Endometrial microvascular endothelial cells (primary cell): ENCODE measurements around the gene PEX14. TPM values are rescaled to one million over a fixed set of nuclear protein-coding genes. Genes with fewer than 3 reads are reported as not detected.

ENCODE experiments used
- in situ Hi-C: cut with HindIII; loops from 2 replicates; pipeline ENCODE4 v1.10.0; 2017; ENCODE audit warnings: low sequenced_read_pairs, low pct_unique_long_range_greater_than_20kb; ENCODE audit errors: inconsistent ontology term
- total RNA-seq: library from RNA; depleted of rRNA; stranded (reverse); fragments of >200 nt; gene quantifications from one replicate; pipeline ENCODE4 v1.2.3, GENCODE V29; 2015; ENCODE audit errors: inconsistent ontology term

PEX14 gene
- total RNA-seq, 1 donor from 2014 or later, result 28.6 TPM

DNA sequence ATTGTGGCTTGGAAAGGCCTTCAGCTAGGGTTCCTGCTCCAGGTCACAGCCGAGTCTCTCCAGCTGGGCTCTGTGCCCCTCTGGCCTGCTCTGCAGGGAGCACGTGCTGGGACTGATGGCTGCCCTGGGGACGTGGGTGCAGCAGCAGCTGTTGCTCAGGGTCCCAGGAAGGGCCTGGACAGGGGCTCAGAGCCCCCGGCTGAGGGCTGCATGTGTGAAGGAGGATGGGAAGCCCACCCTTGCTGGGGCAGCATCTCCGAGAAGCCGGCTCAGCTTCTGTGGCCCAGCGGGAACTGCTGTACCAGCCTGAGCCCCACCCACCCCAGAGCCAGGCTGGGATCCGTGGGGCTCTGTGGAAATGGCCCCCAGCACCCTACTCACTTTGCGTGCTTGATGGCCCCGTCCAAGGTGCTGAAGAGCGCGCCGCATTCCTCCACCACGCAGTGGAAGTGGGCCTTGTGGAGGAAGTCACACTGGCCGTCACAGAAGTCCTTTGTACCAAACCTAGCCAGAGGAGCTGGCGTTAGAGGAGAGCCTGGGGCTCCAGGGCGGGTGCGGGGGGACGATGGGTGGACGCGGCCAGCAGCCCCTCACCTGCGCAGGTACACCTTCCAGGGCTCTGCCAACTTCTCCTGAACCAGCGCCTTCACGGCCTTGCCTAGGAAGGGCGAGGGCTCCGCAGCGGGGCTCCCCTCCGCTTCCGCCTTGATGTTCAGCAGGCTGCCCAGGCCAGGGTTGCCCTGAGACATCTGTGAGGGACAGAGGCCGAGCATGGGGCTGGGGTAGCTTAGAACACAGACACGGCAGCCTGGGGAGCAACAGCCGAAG lies 174.2 kb downstream of the PEX14 start:
- in situ Hi-C loops, result no loop called here

- in situ Hi-C loops, result no loop called here
Observed at GRCh38 chr1:10649517-10650201, 174.9 kb downstream of the PEX14 start.

GRCh38 chr1:10650556-10651388 lies 176.0 kb downstream of the PEX14 start:
- in situ Hi-C loops, result no loop called here

- in situ Hi-C loops, result no loop called here
Observed at GRCh38 chr1:10651389-10651766, 176.6 kb downstream of the PEX14 start.

GRCh38 chr1:10651793-10652192 lies 177.0 kb downstream of the PEX14 start:
- in situ Hi-C loops, result no loop called here

DNA sequence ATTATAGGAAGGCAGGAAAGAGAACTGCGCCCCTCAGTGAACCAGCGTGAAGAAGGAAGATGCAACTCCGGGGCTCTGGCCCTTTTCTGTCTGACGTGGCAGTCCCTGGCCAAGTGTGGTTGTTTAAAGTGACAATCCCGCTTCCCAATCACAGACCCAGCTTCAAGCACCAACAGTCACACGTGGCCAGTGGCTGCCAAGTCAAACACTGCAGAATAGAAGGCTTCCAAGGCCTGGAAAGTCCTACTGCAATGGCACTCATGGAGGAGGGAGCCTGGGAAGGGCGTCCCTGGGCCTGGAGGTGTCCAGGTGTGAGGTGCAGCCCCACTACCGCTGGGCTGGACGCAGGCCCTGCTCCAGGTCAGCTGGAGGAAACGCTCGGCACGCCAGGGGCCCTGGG lies 177.9 kb downstream of the PEX14 start:
- in situ Hi-C loops, result no loop called here

- in situ Hi-C loops, result no loop called here
Observed at GRCh38 chr1:10653370-10654125, 178.8 kb downstream of the PEX14 start.

- in situ Hi-C loops, result no loop called here
Observed at GRCh38 chr1:10655002-10655401, 180.3 kb downstream of the PEX14 start.

DNA sequence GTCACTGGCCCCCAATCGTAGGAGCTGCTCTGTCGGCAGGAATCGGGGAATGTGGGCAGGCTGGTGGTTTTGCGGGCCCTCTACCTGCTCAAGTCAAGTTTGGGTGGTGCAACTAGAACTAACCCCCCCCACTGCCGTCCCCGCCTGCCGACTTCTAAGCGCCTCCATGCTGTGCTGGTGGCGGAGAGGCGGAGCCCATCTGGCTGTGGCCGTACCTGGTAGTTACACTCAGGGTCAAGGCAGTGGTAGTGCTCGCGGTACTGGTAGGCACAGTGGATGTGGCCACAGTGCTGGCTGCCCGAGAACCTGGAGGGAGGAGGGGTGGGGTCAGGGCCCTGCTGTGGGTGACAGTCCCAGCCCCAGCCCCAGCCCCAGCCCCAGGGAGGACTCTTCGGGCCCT lies 181.7 kb downstream of the PEX14 start:
- in situ Hi-C loops, result no loop called here

DNA sequence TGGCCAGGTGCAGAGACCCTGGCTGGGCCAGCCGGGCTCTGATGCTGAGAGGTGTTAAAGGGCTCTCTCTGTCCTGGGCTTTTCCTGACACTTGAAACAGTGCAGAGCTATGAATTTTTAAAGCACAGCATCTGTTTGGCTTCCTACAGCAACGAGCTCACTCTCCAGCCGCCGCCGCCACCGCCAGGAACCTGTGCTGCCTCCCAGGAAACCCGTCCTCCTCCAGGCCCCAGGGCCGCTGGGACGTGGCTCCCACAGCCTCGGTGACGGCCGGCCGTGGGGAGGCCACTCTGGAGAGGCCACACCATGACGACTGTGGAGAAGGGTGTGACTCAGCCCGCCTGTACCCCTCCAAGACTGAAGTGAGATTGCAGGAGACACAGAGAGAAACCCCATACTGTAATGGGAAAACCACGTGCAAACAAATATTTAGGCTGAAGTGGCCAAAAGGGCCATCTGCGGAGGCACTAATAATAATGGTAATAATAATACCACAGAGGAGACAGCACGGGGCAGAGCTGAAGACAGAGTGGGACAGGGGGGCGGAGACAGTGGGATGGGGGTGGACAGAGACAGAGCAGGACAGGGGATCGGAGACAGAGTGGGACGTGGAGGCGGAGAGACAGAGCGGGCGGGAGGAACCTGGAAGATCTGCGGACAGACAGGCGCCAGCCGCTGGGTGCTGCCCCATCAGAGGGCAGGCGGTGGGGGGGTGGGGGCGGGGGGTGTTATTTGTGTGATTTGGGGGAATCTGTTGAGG lies 182.5 kb downstream of the PEX14 start:
- in situ Hi-C loops, result no loop called here

DNA sequence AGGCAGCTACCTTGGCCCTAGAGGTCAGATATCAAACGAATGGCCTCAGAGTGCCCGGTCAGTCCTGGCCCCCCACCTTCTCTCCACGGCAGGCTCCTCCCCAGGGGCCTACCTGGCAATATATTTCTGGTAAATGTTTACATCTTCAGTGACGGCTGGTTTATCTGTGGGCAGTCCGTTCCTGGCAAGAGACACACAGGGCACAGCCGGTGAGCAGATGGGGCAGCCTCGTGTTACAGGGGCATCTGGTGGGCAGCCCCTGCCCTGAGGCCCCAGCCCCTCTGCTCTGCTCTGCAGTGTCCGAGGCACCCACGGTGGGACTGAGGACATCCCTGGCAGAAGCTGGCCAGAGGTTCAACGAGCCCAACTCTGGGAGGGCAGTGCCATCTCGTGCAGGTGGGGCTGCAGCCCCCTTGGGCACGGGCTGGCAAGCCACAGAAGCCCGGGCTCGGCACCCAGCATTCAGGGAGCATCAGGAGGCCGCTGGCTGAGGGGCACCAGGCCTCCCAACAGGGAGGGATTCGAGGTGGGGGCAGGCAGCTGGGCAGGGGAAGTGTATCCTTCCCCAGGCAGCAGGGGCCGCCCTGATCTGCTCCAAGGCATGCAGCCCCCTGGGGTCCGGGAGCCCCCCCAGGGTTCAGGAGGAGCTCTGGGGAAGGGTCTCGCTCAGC lies 183.8 kb downstream of the PEX14 start:
- in situ Hi-C loops, result no loop called here

GRCh38 chr1:10659218-10659617 lies 184.5 kb downstream of the PEX14 start:
- in situ Hi-C loops, result no loop called here

GRCh38 chr1:10659646-10660540 lies 185.1 kb downstream of the PEX14 start:
- in situ Hi-C loops, result no loop called here

GRCh38 chr1:10661453-10661852 lies 186.7 kb downstream of the PEX14 start:
- in situ Hi-C loops, result no loop called here

- in situ Hi-C loops, result no loop called here
Observed at GRCh38 chr1:10662090-10662688, 187.4 kb downstream of the PEX14 start.

DNA sequence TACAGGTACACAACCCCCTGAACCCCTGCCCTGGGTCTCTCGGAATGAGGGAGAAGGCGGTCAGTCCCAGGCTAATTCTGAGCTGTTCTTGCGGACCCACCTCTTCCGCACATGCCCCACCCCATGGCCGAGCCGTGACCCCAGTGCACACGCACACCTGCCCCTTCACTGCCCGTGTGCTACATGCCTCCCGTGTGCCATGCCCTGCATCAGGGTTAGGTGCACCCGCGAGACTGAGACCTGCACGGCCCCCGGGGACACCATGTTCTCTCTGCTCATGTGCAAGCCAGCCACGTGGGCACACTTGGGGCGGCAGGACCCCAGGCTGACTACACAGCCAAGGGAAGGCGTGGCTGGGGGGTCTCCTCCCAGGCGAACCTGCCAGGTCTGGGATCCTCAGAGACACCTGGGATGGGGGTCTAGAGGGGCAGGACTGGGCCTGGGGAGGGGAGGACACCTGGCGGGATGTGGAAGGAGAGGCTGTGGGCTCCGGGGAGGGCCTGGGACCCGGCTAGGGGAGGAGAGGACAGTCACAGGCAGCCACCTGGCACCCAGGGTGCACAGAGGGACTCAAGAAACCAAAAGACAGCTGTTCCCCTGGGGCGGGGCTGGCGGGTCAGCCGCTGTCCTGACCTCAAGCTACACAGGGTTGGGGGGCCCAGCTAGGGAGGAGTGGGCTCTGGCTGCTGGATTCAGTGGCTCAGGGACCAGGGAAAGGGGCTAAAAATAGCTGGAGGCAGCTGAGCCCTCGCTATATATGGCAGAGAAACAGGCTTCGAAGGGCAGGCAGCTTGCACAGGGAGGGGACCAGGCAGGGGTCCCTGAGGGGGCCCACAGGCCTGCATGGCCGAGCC lies 188.3 kb downstream of the PEX14 start:
- in situ Hi-C loops, result no loop called here
